ENCODE results near the gene E4F1. TPM values are rescaled to one million over a fixed set of nuclear protein-coding genes. Genes with fewer than 3 reads are reported as not detected.
"Not testable (repeated sequence)": the region's sequence is repeated elsewhere in the genome, so short reads cannot be mapped to it uniquely, and the experiment has no call there.

Gene E4F1
- polyA plus RNA-seq, 2 donors: 19.9 to 31.0 TPM

DNA sequence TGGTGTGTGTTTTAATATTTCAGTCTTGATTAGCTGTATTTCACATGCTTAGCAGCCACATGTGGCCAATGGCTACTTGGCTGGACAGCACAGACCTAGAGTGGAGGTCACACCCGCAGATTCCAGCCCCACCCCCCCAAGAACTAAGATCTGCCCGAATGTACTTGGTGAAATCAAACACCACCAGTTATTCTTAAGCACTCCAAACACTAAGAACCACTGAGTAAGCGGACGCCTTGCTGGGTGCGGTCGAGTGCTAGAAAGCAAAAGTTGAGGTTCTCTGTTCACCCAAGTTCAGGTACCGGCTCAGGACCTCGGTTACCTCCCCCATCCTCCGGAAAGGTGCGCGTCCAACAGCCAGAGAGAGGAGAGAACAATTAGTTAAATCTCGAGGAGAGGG lies 43.5 kb downstream of the E4F1 start:
- H3K9me3 ChIP-seq (ENCODE audit: control insufficient read depth in 2 of 2, insufficient read depth in 1 of 2, low read depth in 1 of 2, low read length in 1 of 2); H3K27me3 ChIP-seq (ENCODE audit: control insufficient read depth in 1 of 2, insufficient read depth in 2 of 2, low read length in 2 of 2); H3K27ac ChIP-seq (ENCODE audit: low read depth in 2 of 2, low read length in 1 of 2): not testable (repeated sequence)
- Histone ChIP-seq H3K36me3 (ENCODE audit: control insufficient read depth in 2 of 2, insufficient read depth in 2 of 2, low read length in 1 of 2) (peaks cover 4 to 17% of the 10 kb centered on the region in 2 donors), H3K4me3 (ENCODE audit: low read depth in 1 of 2, low read length in 2 of 2) (peak overlapping the region in 1 of 2 donors; percentile 71), H3K4me1 (ENCODE audit: control insufficient read depth in 2 of 2, insufficient read depth in 2 of 2, low read length in 1 of 2) (peaks cover 0 to 15% of the 10 kb centered on the region in 2 donors)
- 3 to 5% methylated on average over 6 to 11 of the region's 12 CpGs for WGBS, 2 donors

GRCh38 chr16:2267505-2267912 lies 44.1 kb downstream of the E4F1 start:
- H3K36me3 ChIP-seq (ENCODE audit: control insufficient read depth in 2 of 2, insufficient read depth in 2 of 2, low read length in 1 of 2): peaks cover 0 to 11% of the 10 kb centered on the region in 2 donors
- peak overlapping the region; percentile 71 to 82 for H3K4me3 ChIP-seq (ENCODE audit: low read depth in 1 of 2, low read length in 2 of 2)
- H3K9me3 ChIP-seq (ENCODE audit: control insufficient read depth in 2 of 2, insufficient read depth in 1 of 2, low read depth in 1 of 2, low read length in 1 of 2); H3K27me3 ChIP-seq (ENCODE audit: control insufficient read depth in 1 of 2, insufficient read depth in 2 of 2, low read length in 2 of 2): not testable (repeated sequence)
- WGBS, 2 donors: 1% methylated on average over 25 to 54 of the region's 54 CpGs
- H3K4me1 ChIP-seq (ENCODE audit: control insufficient read depth in 2 of 2, insufficient read depth in 2 of 2, low read length in 1 of 2): peaks cover 0 to 15% of the 10 kb centered on the region in 2 donors
- peak overlapping the region; percentile 95 to 98 for H3K27ac ChIP-seq (ENCODE audit: low read depth in 2 of 2, low read length in 1 of 2)

GRCh38 chr16:2267913-2268666 lies 44.7 kb downstream of the E4F1 start, which contains the start of gene RNPS1:
TSS of gene RNPS1 (minus strand) at chr16:2268126. CDS start at chr16:2264643, 3,483 bp downstream.
- peaks cover 0 to 15% of the 10 kb centered on the region in 2 donors for H3K4me1 ChIP-seq (ENCODE audit: control insufficient read depth in 2 of 2, insufficient read depth in 2 of 2, low read length in 1 of 2)
- peak within 1 kb of the TSS; percentile 71 to 82 for H3K4me3 ChIP-seq (ENCODE audit: low read depth in 1 of 2, low read length in 2 of 2)
- H3K27me3 ChIP-seq (ENCODE audit: control insufficient read depth in 1 of 2, insufficient read depth in 2 of 2, low read length in 2 of 2): no peaks in the 10 kb centered on the region
- WGBS, 2 donors: 0 to 1% methylated on average over 87 to 88 of the region's 88 CpGs
- H3K9me3 ChIP-seq (ENCODE audit: control insufficient read depth in 2 of 2, insufficient read depth in 1 of 2, low read depth in 1 of 2, low read length in 1 of 2): no peaks in the 10 kb centered on the region
- H3K27ac ChIP-seq (ENCODE audit: low read depth in 2 of 2, low read length in 1 of 2): peak within 1 kb of the TSS; percentile 95 to 98
- H3K36me3 ChIP-seq (ENCODE audit: control insufficient read depth in 2 of 2, insufficient read depth in 2 of 2, low read length in 1 of 2): peaks cover 0 to 8% of the 10 kb centered on the region in 2 donors

- no peaks in the 10 kb centered on the region for H3K36me3 ChIP-seq (ENCODE audit: control insufficient read depth in 2 of 2, insufficient read depth in 2 of 2, low read length in 1 of 2)
- H3K4me3 ChIP-seq (ENCODE audit: low read depth in 1 of 2, low read length in 2 of 2): no peak overlapping the region
- peaks cover 0 to 15% of the 10 kb centered on the region in 2 donors for H3K4me1 ChIP-seq (ENCODE audit: control insufficient read depth in 2 of 2, insufficient read depth in 2 of 2, low read length in 1 of 2)
- H3K27ac ChIP-seq (ENCODE audit: low read depth in 2 of 2, low read length in 1 of 2): no peak overlapping the region
- H3K9me3 ChIP-seq (ENCODE audit: control insufficient read depth in 2 of 2, insufficient read depth in 1 of 2, low read depth in 1 of 2, low read length in 1 of 2): no peaks in the 10 kb centered on the region
- 87 to 88% methylated on average over 9 of the region's 9 CpGs for WGBS, 2 donors
- H3K27me3 ChIP-seq (ENCODE audit: control insufficient read depth in 1 of 2, insufficient read depth in 2 of 2, low read length in 2 of 2): no peaks in the 10 kb centered on the region
Observed at GRCh38 chr16:2270070-2270462, 46.7 kb downstream of the E4F1 start.

- no peak overlapping the region for H3K4me3 ChIP-seq (ENCODE audit: low read depth in 1 of 2, low read length in 2 of 2)
- no peak overlapping the region for H3K27ac ChIP-seq (ENCODE audit: low read depth in 2 of 2, low read length in 1 of 2)
- no peaks in the 10 kb centered on the region for H3K36me3 ChIP-seq (ENCODE audit: control insufficient read depth in 2 of 2, insufficient read depth in 2 of 2, low read length in 1 of 2)
- peaks cover 0 to 15% of the 10 kb centered on the region in 2 donors for H3K4me1 ChIP-seq (ENCODE audit: control insufficient read depth in 2 of 2, insufficient read depth in 2 of 2, low read length in 1 of 2)
- H3K9me3 ChIP-seq (ENCODE audit: control insufficient read depth in 2 of 2, insufficient read depth in 1 of 2, low read depth in 1 of 2, low read length in 1 of 2): no peaks in the 10 kb centered on the region
- no peaks in the 10 kb centered on the region for H3K27me3 ChIP-seq (ENCODE audit: control insufficient read depth in 1 of 2, insufficient read depth in 2 of 2, low read length in 2 of 2)
- 85 to 86% methylated on average over 15 of the region's 15 CpGs for WGBS, 2 donors
Observed at GRCh38 chr16:2270588-2271470, 47.4 kb downstream of the E4F1 start.

- H3K9me3 ChIP-seq (ENCODE audit: control insufficient read depth in 2 of 2, insufficient read depth in 1 of 2, low read depth in 1 of 2, low read length in 1 of 2): no peaks in the 10 kb centered on the region
- H3K27ac ChIP-seq (ENCODE audit: low read depth in 2 of 2, low read length in 1 of 2): no peak overlapping the region
- 91% methylated on average over 12 to 14 of the region's 14 CpGs for WGBS, 2 donors
- no peaks in the 10 kb centered on the region for H3K36me3 ChIP-seq (ENCODE audit: control insufficient read depth in 2 of 2, insufficient read depth in 2 of 2, low read length in 1 of 2)
- peaks cover 0 to 12% of the 10 kb centered on the region in 2 donors for H3K4me1 ChIP-seq (ENCODE audit: control insufficient read depth in 2 of 2, insufficient read depth in 2 of 2, low read length in 1 of 2)
- no peaks in the 10 kb centered on the region for H3K27me3 ChIP-seq (ENCODE audit: control insufficient read depth in 1 of 2, insufficient read depth in 2 of 2, low read length in 2 of 2)
- no peak overlapping the region for H3K4me3 ChIP-seq (ENCODE audit: low read depth in 1 of 2, low read length in 2 of 2)
Observed at GRCh38 chr16:2271848-2272461, 48.6 kb downstream of the E4F1 start.

- Histone ChIP-seq H3K4me1 (ENCODE audit: control insufficient read depth in 2 of 2, insufficient read depth in 2 of 2, low read length in 1 of 2) (peaks cover 0 to 12% of the 10 kb centered on the region in 2 donors), H3K9me3 (ENCODE audit: control insufficient read depth in 2 of 2, insufficient read depth in 1 of 2, low read depth in 1 of 2, low read length in 1 of 2) (no peaks in the 10 kb centered on the region), H3K27ac (ENCODE audit: low read depth in 2 of 2, low read length in 1 of 2) (no peak overlapping the region), H3K36me3 (ENCODE audit: control insufficient read depth in 2 of 2, insufficient read depth in 2 of 2, low read length in 1 of 2) (peaks cover 0 to 3% of the 10 kb centered on the region in 2 donors), H3K4me3 (ENCODE audit: low read depth in 1 of 2, low read length in 2 of 2) (no peak overlapping the region), H3K27me3 (ENCODE audit: control insufficient read depth in 1 of 2, insufficient read depth in 2 of 2, low read length in 2 of 2) (no peaks in the 10 kb centered on the region)
- WGBS, 2 donors: 80% methylated on average over 16 of the region's 16 CpGs
Observed at GRCh38 chr16:2273484-2273883, 50.1 kb downstream of the E4F1 start.

GRCh38 chr16:2273931-2274330 lies 50.5 kb downstream of the E4F1 start:
- peaks cover 0 to 12% of the 10 kb centered on the region in 2 donors for H3K4me1 ChIP-seq (ENCODE audit: control insufficient read depth in 2 of 2, insufficient read depth in 2 of 2, low read length in 1 of 2)
- no peak overlapping the region for H3K27ac ChIP-seq (ENCODE audit: low read depth in 2 of 2, low read length in 1 of 2)
- H3K9me3 ChIP-seq (ENCODE audit: control insufficient read depth in 2 of 2, insufficient read depth in 1 of 2, low read depth in 1 of 2, low read length in 1 of 2): no peaks in the 10 kb centered on the region
- 76 to 83% methylated on average over 10 of the region's 10 CpGs for WGBS, 2 donors
- H3K36me3 ChIP-seq (ENCODE audit: control insufficient read depth in 2 of 2, insufficient read depth in 2 of 2, low read length in 1 of 2): peaks cover 0 to 3% of the 10 kb centered on the region in 2 donors
- H3K4me3 ChIP-seq (ENCODE audit: low read depth in 1 of 2, low read length in 2 of 2): no peak overlapping the region
- no peaks in the 10 kb centered on the region for H3K27me3 ChIP-seq (ENCODE audit: control insufficient read depth in 1 of 2, insufficient read depth in 2 of 2, low read length in 2 of 2)

Measured in esophagus (tissue), 2 donors.